PFSK-1 (cell line): ENCODE results near the gene ENG.

Source experiments
- FOXP2 ChIP-seq: optimal IDR thresholded peaks from 2 replicates; pipeline ENCODE3; 2011; ENCODE audit warnings: borderline replicate concordance, control low read depth, inconsistent platforms; ENCODE audit not compliant: insufficient read depth; ENCODE audit errors: extremely low read length, extremely low read depth
- POLR2AphosphoS5 ChIP-seq: IDR thresholded peaks from 2 replicates; pipeline ENCODE4 v1.6.1; 2012; ENCODE audit warnings: low read depth, mild to moderate bottlenecking, control low read depth, low read length, moderate library complexity
- REST ChIP-seq, 2 experiments: IDR thresholded peaks; 2 replicates each; pipeline versions ENCODE4 v1.6.1 to v1.8.0; 2011 to 2012; ENCODE audit warnings: low read depth in 2 of 2, low read length in 2 of 2, control low read depth in 1 of 2, inconsistent platforms in 1 of 2, mild to moderate bottlenecking in 1 of 2, moderate library complexity in 1 of 2; ENCODE audit not compliant: insufficient read depth in 1 of 2
- SIN3A ChIP-seq: IDR thresholded peaks from 2 replicates; pipeline ENCODE4 v1.6.1; 2012; ENCODE audit warnings: mild to moderate bottlenecking, low read length, moderate library complexity, borderline replicate concordance; ENCODE audit not compliant: insufficient read depth
- TAF1 ChIP-seq: IDR thresholded peaks from 2 replicates; pipeline ENCODE4 v1.6.1; 2012; ENCODE audit warnings: low read length, control low read depth, borderline replicate concordance; ENCODE audit not compliant: insufficient read depth

ENG gene

GRCh38 chr9:127887792-127888191 is 33.3 kb upstream of the ENG start:
- TF ChIP-seq TAF1 (no peak), POLR2AphosphoS5 (no peak), REST (IDR thresholded peaks at IDR 0.05; ENCODE audit: insufficient read depth in 1 of 2, low read depth in 2 of 2, low read length in 2 of 2) (no peak), FOXP2 (no peak), SIN3A (no peak)

- TF ChIP-seq POLR2AphosphoS5: no peak
- no peak for TF ChIP-seq REST (IDR thresholded peaks at IDR 0.05; ENCODE audit: insufficient read depth in 1 of 2, low read depth in 2 of 2, low read length in 2 of 2)
- TF ChIP-seq SIN3A: no peak
- TF ChIP-seq TAF1: no peak
- no peak for TF ChIP-seq FOXP2
These were observed 32.0 kb upstream of the ENG start for GRCh38 chr9:127886401-127886972.

GRCh38 chr9:127885508-127886281 is 31.2 kb upstream of the ENG start:
- TF ChIP-seq FOXP2 (no peak), TAF1 (no peak), REST (IDR thresholded peaks at IDR 0.05; ENCODE audit: insufficient read depth in 1 of 2, low read depth in 2 of 2, low read length in 2 of 2) (no peak), SIN3A (no peak), POLR2AphosphoS5 (no peak)

DNA sequence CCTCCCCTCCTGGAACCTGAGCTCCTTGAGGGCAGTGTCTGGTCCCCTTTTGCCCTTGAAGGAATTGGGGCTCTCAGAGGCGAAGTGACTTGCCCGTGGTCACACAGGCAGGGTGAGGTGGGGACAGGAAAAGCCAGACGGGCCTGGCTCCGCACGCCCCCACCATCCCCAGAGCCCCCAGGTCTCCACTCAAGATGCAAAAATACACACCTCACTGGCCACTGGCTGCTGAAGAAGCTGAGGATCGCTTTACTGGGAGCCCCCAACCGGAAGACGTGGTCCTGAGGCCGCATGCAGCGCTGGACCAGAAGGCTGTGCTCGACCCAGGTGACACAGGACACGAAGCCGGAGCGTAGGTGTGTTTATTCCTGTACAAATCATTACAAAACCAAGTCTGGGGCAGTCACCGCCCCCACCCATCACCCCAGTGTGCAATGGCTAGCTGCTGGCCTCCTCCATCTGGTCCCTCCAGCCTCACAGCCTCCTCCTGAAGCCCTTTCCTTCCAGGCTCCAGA is 30.6 kb upstream of the ENG start:
- no peak for TF ChIP-seq TAF1
- no peak for TF ChIP-seq FOXP2
- TF ChIP-seq REST (IDR thresholded peaks at IDR 0.05; ENCODE audit: insufficient read depth in 1 of 2, low read depth in 2 of 2, low read length in 2 of 2): no peak
- TF ChIP-seq SIN3A: no peak
- TF ChIP-seq POLR2AphosphoS5: no peak
